ENCODE results near the gene AQP9.
"Not testable (repeated sequence)": the region's sequence is repeated elsewhere in the genome, so short reads cannot be mapped to it uniquely, and the experiment has no call there.

The AQP9 gene, protein sequence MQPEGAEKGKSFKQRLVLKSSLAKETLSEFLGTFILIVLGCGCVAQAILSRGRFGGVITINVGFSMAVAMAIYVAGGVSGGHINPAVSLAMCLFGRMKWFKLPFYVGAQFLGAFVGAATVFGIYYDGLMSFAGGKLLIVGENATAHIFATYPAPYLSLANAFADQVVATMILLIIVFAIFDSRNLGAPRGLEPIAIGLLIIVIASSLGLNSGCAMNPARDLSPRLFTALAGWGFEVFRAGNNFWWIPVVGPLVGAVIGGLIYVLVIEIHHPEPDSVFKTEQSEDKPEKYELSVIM

DNA sequence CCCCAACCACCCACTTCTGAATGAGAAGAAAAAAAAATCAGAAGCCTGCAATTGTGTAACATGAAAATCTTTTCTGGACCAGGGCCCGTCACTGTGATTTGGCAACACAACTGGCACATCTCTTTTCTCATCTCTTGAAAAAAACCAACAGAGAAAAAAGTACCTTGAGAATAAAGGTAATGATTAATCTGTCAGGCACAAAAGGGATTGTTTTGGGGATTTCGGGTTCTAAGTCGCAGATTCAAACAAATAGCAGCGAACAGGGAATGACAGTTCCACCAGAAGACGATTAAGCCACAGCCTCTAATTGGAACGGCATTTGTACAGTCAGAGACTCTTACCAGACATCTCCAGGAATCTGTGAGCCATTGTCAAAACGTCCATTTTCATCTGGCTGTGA is at the start of gene AQP9:
Gene AQP9 (plus strand): TSS at position 276 of the 400 bp plus-strand sequence. CDS start 185 bp downstream, outside the sequence.
- DNase-seq (ENCODE audit: low read depth in 2 of 2), result no peak

DNA sequence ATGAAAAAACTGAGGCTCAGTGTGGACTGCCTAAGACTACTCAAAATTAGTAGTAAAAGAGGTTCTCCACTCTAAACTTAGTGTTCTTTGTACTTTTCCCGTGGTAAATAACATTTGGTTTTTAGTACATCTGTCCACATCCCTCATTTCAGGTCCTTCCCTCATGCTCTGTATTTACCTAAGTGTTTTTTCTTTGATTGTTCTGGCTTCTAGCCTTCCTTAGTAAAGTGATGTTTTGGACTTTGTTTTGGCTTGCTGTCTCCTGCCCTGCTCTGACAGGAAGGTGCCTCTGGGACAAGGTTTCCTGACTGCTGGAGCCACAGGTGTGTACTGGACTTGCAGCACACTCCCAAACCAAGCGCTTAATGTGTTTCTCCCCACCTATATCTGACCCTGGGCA is 42.8 kb upstream of the AQP9 start:
- DNase-seq (ENCODE audit: low read depth in 2 of 2), result no peak

DNA sequence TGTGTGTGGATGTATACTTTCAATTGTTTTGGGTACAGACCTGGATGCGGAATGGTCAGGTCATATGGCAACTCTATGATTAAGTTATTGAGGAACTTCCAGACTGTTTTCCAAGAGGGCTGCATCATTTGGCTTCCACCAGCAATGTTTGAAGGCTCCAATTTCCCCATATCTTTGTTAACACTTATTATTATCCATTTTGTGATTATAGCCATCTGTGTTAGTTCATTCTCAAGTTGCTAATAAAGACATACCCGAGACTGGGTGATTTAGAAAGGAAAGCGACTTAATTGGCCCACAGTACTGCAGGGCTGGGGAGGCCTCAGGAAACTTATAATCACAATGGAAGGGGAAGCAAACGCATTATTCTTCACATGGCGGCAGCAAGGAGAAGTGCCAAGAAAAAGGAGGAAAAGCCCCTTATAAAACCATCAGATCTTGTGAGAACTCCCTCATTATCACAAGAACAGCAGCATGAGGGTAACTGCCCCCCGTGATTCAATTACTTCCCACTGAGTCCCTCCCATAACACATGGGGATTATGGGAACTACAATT is 41.6 kb upstream of the AQP9 start:
- DNase-seq (ENCODE audit: low read depth in 2 of 2), result no peak

DNA sequence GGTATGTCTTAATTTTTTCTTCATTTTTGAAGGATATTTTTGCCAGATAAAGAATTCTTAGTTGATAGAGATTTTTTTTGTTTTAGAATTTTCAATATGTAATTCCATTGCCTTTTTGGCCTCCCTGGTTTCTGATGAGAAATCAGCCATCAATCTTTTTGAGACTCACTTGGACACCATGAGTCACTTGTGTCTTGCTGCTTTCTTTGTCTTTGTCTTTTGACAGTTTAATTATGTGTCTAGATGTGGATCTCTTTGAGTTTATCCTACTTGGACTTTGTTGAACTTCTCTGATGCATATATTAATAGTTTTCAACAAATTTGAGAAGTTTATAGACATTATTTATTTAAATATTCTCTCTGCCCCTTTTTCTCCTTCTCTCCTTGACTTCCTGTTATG is 34.7 kb upstream of the AQP9 start:
- no peak for DNase-seq (ENCODE audit: low read depth in 2 of 2)

DNA sequence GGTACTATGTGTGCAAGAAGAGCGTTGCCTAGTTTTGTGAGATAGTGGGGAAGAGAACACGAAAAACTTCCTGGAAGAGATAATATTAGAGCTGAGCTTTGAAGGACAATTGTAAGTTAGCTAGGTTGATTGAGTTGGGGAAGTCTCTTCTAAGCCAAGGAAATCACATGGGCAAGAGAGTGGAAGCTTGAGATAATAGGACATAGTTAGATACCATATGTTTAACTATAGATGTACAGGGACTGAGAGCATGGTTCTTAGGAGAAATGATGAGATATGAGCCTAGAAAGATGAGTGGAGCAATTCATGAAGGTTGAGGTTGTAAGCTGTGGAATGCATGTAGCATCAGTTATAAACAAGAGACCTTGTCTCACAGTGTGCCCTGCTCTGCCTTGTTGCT is 30.1 kb upstream of the AQP9 start:
- no peak for DNase-seq (ENCODE audit: low read depth in 2 of 2)

DNA sequence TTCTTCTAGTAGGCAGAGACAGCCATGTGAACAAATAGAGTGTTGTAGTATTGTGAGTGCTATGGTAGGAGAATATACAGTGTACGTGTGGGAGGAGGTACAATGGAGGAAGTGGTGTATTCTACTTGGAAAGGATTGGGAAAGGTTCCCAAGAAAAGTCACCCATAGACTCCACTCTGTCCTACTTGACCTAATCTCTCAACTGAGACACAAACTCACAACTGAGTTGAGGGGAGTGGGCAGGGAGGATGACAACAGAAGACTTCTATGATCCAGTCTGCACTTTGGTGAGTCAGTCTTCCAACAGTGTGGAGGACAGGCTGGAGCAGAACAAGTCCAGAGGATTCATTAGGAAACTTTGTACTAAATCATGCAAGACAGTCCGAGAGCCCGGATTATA is 28.8 kb upstream of the AQP9 start:
- no peak for DNase-seq (ENCODE audit: low read depth in 2 of 2)

DNA sequence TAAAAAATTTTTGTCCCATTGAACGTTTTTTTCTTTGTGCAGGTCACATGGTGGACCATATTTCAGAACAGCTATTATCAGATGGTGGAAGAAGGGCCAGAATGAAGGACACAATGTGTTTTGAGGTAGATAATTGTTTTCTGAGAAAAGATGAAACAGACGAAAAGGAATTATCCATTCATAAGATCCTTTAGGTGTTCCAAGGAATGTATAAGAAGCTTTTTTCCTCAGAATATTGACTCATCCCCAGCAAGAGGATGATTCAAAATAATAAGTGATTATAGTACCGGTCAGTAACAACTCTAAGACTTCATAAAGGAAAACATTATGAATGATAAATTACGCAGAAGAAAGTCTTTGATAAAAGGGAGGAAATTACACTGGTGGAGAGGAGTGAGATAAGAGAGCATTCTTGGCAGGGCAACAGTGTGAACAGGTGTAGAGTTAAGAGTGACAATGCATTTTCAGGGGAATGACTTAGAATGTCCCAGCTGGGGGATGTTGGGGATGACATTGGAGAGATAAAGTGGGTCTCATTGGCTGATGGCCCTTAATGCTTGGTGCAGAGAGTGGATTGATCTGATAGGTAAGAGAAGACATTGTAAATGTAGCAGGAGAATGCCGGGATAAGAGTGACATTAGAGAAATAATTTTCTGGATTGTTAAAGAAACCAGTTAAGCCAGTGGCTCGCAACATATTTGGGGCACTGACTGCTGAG is 27.0 kb upstream of the AQP9 start:
- no peak for DNase-seq (ENCODE audit: low read depth in 2 of 2)

DNA sequence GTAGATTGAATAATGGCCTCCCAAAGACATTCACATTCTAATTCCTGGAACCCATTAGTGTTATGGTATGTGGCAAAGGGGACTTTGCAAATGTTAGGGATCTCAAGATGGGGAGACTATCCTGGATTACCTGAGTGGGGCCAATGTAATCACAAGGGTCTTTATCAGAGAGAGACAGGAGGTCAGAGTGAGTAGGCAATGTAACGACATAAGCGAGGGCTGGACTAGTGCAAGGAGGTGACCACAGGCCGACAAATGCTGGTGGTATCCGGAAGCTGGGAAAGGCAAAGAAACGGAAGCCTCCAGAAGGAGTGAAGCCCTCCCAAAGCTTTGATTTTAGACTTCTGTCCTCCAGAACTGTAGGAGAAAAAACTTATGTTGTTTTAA is 26.5 kb upstream of the AQP9 start:
- no peak for DNase-seq (ENCODE audit: low read depth in 2 of 2)

DNA sequence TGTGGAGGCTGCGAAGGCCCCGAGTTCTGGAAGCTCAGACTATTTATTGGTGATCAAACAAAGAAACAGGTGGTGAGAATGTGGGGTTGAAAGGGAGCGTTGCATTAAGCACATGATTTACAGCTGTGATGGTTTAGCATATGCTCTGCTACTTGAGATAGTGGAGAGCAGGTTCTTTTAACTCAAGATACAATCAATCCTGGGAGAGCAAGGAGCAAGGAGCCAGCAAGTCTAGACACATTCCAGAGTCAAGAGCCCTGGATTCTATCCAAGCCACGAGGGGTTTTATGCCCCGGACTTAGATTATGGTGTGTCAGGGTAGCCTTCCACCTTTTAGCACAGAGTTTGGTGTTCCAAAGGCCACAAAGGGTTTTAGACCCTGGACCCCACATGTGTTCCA is 24.8 kb upstream of the AQP9 start:
- not testable (repeated sequence) for DNase-seq (ENCODE audit: low read depth in 2 of 2)

DNA sequence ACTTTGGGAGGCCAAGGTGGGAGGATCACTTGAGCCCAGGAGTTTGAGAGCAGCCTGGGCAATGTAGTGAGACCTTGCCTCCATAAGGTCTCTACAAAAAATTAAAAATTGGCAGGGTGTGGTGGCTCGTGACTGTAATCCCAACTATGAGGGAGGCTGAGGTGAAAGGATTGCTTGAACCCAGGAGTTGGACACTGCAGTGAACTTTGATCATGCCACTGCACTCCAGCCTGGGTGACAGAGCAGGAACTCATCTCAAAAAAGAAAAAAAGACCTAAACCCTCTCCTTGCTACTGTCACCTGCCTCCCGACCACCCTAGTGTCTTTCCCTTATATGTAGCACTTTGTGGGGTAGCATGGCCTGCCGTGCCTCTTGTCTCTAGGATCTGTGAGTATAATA is 23.8 kb upstream of the AQP9 start:
- DNase-seq (ENCODE audit: low read depth in 2 of 2), result no peak

DNA sequence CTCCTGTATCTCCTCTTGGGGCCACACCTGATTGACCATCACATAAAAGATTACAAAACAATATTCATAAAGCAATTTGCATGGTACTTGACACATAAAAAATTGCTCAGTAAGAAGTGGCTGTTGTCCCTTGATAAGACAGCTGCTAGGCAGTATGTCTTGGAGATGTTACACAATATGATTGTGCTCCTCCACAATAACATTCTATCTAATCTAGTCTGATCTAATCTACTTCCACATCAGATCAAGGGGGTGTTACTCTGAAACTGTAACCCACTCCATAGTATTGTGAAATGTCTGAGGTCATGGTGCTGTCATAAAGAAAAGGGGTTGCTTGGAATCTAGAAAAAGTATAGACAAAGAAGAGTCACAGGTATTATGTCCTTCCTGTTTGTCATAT is 23.4 kb upstream of the AQP9 start:
- no peak for DNase-seq (ENCODE audit: low read depth in 2 of 2)

DNA sequence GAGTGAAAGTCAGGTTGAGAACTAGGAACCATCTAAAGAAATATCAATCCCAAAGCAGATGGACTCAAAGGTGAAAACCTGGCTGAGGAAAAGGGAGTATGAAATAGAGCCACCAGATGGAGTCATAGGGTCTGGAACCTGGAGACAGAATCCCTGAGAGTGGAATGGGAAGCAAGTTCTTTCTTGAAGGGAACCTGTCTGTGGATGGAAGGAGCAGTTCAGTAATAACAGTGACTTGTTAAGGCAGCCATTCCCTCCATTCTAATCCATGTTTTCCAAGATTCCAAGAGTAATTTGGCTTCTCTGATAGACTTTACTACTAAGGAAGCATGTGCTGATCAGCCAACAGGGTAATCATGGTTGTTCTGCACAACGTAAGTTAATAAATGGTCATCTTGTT is 22.5 kb upstream of the AQP9 start:
- DNase-seq (ENCODE audit: low read depth in 2 of 2), result no peak

DNA sequence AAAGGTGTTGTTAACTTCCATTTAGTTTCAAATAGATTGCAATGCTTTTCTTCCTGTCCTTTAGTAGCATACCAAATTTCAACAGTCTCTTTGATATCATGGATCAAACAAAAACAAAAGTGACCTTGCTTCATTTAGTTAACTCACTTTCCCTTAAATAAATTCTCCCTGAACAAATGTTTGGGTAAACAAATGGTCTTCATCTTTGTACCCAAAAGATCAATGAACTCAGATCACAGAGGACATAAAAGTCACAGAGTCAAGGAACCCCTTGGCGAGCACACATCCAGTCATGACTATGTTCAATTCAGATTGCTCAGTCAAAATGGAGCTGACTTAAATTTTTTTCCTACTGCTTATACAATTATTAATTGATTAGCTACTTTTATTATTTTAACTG is 20.6 kb upstream of the AQP9 start:
- DNase-seq (ENCODE audit: low read depth in 2 of 2), result no peak

DNA sequence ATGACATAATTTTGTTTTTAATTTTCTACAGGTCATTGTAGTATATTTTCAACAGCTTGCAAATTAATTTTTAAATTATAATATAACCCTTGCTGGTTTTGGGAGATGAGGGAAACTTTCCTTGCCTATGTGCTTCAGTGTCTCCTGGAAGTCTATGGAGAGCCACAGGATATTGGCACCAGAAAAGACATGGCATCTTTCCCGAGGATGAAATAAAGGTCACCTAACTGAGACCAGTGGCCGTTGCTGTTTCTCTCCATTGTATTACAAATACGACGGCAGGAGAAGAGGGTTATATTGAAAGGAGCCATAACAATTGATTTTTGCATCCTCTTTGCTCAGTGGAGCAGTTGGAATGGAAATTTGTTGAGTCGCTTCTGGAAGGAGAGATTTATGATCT is 19.9 kb upstream of the AQP9 start:
- no peak for DNase-seq (ENCODE audit: low read depth in 2 of 2)

DNA sequence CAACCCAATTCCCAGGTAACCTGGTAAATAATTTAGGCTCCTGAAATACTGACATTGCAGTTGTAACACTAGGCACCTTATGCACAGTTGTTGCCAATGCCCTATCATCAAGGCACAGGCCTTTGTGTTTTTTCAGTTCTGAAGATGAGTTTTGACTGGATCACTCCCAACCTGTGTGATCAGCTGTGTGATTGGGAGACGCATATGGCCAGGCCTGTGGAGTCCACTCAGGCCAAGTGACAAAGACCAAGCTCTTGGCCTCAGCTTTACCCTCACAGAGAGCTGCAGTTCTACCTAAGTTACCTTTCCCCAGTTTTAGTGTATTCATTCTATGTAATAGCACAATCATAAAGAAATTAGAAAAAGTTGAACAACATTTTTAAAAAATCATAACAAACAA is 19.2 kb upstream of the AQP9 start:
- DNase-seq (ENCODE audit: low read depth in 2 of 2), result no peak

DNA sequence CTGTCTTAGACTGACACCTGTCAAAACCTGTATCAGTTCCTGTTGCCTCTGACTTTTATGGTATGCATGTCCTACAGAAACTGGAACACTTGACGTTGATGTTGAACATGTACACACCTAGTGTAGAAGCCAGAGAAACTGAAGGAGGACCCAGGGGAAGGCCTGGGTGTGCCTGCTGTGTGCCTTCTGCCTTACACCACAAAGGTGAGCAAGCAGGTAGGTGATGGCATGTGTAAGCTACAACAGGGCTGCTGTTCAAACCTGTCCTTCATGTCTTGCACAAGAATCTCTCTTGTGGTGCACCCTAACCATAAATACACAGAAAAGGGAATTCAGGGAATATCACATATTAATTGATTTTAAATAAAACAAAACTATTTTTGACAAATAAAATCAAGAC is 13.6 kb upstream of the AQP9 start:
- no peak for DNase-seq (ENCODE audit: low read depth in 2 of 2)

DNA sequence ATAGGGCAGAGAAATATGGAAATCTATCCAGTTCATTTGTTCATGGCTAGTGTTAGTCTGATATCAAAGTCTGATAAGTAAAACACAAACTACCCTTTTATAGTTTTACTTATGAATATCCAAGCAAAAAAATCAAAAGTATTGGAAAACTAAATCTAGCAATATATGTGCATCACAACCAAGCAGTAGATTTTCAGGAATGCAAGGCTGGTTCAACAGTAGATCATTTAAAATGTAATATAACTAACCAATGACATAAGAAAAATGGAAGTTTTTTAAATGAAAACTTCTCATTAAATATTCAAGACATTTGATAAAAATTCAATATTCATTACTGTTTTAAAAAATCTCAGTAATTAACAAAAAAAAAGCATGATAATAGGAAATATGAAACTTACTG is 12.8 kb upstream of the AQP9 start:
- no peak for DNase-seq (ENCODE audit: low read depth in 2 of 2)

DNA sequence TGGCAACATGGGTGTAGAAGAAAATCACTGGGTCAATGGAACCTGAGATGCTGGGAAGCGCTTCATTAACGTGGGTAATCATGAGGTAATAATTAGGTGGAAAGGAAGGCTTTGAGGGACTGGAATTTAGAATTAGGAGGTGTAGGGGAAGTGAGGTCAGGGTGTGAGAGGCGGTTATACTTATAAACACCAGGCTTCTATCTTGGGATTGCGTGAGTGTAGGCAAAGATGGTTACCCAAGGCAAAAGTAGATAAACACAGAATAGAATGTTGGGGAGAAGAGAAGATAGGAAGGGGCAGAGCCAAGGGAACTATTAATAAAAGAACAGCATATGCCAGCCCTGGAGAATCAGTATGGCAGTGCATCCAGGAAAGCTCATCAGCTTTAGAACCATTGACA is 3.3 kb upstream of the AQP9 start:
- DNase-seq (ENCODE audit: low read depth in 2 of 2), result no peak

DNA sequence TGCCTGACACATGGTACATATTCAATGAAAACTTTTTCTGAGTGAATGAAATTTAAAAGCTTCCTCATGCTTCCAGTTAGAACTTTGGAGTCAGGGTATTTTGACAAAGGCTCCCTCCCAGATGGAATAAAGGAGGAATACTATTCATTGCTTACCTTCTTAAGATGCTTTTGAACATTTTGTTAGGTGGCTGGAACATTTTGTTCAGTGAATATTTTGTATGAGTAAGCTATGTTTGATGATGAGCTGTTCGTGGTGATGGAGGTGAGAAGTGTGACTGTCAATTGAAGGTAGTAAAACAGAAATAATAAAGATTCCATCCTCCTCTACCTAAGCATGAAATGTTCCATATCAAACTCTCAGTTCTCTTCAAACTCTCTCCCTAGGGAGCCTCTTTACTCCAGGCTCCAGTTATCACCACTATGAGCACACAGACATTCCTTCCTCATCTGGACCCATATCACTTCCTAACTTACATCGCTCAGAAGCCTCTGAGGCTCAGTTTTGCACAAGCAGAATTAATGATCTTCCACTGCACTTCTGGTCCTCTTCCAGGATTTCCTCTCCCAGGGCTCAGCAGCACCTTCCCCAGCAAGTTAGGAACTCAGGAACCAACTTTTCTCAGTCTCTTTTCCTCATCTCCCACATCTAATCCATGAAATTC is 2.5 kb upstream of the AQP9 start:
- no peak for DNase-seq (ENCODE audit: low read depth in 2 of 2)

DNA sequence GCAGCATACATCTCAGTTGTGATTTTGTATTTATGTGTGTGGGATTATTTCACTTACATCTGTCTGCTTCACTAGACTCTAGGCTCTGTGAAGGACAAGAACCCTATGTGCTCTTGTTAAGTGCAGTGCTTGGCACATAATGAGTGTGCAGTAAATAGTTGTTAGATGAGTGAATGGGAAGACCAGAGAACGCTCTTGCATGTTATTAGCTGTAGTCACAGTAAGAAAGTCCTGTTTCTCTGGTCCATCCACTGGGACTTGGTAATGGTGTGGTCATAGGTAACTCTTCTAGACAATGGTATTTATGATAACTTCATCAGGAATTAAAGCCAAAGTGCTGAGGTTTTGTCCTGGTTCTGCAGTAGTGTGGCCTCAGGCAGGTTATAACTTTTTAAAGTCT is 1.4 kb upstream of the AQP9 start:
- no peak for DNase-seq (ENCODE audit: low read depth in 2 of 2)

DNA sequence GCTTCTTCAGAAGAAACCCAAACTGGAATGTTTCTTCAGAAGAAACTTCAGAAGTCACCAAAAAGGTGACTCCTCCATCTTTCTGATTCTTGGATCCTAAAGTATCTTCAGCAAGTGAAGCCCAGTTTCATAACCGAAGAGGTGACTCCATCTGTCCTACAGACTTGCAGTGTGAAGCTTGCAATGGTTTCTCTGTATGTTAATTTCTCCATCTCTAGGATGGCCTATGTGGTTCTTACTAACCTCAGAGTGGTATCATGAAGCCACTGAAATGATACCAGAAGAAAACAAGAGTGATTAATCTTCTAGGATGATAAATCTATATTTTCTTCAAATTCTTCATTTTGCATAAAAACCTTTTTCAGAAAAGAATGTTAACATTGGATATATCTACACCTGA is 495 bp upstream of the AQP9 start:
- DNase-seq (ENCODE audit: low read depth in 2 of 2), result no peak

DNA sequence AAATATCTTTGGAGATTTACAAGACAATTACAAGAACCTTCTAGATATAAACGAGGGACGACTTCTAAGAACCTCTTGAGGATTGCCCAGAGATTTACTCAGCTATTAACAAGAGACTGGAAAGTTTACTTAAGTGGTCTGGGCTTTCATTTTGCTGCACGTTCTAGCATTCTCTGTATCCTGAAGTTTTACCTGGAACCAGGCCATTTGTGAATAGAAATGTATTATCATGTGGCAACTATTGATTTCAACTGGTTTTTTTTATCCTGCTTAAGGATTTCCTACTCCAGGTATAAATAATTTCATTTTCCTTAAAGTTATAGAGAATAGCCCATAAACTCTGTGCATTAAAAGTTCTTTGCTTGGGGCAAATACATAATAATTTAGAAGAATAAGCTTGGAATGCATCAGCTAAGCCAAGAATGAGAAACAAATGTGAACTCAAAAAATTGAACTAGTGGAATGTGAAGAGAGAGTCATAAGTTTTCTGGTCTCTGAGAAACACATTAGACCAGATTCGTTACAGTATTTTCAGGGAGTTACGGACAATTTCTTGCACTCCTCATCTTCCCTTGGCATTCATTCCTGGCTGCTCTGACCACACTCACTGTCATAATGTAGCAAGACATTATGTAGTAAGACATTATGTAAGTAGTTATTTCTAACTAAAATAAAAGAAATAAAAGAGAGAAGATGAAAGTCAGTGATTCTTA is 1.3 kb downstream of the AQP9 start:
- no peak for DNase-seq (ENCODE audit: low read depth in 2 of 2)

Measured in stimulated activated CD4-positive, alpha-beta T cell treated with anti-CD3 and anti-CD28 coated beads, Interleukin-15, amount 100 ng/mL, for 48 hours (primary cell).